ENCODE measurements around the gene GIPC2. TPM values are rescaled to one million over a fixed set of nuclear protein-coding genes. Genes with fewer than 3 reads are reported as not detected.
A peak's percentile ranks its signal among the peaks of the same experiment; 100 is the strongest.
"Not testable (repeated sequence)": the region's sequence is repeated elsewhere in the genome, so short reads cannot be mapped to it uniquely, and the experiment has no call there.

Gene GIPC2
- total RNA-seq, 4 donors from 2014 or later: 14.2 to 40.1 (median 24.1) TPM

DNA sequence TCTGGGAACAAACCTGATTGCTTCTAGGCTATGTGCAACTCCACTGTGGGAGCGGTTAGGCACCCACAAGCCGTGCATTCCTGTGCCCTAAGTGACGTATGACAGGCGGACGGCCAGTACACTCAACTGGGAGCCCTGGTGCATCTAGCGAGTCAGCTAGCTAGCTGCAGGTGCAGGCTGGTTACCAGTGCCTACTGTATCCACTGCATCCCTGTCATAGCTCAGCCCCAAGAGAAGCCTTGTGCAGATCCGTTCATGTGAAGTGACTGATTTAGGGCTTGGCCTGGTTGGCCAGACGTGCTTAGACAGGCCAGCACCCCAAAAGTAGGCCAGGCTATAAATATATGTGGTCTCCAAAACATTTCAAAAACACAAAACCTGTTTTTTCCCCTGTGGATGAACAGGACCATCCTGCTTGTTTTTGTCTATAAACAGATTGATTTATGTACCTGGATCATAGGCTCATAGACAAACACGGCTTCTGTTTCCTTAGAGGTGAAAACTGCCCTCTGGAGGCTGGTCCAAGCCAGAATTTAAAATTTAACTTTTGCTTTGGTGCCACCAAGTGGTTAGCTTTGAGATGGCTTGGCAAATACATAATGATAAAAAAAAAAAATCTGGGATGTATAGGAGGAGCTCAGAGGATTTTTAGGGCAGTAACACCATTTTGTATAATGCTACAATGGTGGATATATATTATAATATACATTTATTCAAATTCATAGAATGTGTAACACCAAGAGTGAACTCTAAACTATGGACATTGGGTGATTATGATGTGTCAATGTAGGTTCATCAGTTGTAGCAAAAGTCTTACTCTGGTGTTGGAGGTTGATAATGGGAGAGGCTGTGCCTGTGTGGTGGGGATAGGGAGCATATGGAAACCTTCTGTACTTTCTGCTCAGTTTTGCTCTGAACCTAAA, 68.5 kb downstream of the GIPC2 start:
- Histone ChIP-seq H3K4me3 (no peak overlapping the region), H3K27ac (peak overlapping the region in 1 of 4 donors; percentile 47), H3K4me1 (peaks cover 0 to 4% (median 0%) of the 10 kb centered on the region in 4 donors), H3K27me3 (no peaks in the 10 kb centered on the region), H3K9me3 (no peaks in the 10 kb centered on the region), H3K36me3 (no peaks in the 10 kb centered on the region)
- in situ Hi-C loops (cut with MboI; ENCODE audit: low pct_ligation_motif_present in 1 of 4, low pct_unique_long_range_greater_than_20kb in 1 of 4, low sequenced_read_pairs in 3 of 4): loop anchor here (10.0 to 25.0 kb wide), 6 partner anchors 139 to 402 kb away; partner anchors contain the start of gene FUBP1 (in 1 of the 4)
- 0 to 74% methylated on average over 1 to 9 of the region's 9 CpGs for WGBS, 2 donors (ENCODE audit: low coverage in 1 of 2)
- TF ChIP-seq, protein P1, sequence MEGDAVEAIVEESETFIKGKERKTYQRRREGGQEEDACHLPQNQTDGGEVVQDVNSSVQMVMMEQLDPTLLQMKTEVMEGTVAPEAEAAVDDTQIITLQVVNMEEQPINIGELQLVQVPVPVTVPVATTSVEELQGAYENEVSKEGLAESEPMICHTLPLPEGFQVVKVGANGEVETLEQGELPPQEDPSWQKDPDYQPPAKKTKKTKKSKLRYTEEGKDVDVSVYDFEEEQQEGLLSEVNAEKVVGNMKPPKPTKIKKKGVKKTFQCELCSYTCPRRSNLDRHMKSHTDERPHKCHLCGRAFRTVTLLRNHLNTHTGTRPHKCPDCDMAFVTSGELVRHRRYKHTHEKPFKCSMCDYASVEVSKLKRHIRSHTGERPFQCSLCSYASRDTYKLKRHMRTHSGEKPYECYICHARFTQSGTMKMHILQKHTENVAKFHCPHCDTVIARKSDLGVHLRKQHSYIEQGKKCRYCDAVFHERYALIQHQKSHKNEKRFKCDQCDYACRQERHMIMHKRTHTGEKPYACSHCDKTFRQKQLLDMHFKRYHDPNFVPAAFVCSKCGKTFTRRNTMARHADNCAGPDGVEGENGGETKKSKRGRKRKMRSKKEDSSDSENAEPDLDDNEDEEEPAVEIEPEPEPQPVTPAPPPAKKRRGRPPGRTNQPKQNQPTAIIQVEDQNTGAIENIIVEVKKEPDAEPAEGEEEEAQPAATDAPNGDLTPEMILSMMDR (IDR thresholded peaks at IDR 0.05): peak; percentile 82 to 91 (median 86)
- TF ChIP-seq EP300 (IDR thresholded peaks at IDR 0.05; ENCODE audit: low read depth) (no peak), POLR2A (IDR thresholded peaks at IDR 0.05) (no peak), POLR2AphosphoS5 (IDR thresholded peaks at IDR 0.05) (peak in 1 of 3 donors; percentile 9)
- DNase-seq: peak; percentile 54
- intact Hi-C loops (cut with DNase I; ENCODE audit: low total_unique reads): loop anchor here (5.0 kb wide), 1 partner anchor 132 kb away; no protein-coding TSS in a partner anchor

DNA sequence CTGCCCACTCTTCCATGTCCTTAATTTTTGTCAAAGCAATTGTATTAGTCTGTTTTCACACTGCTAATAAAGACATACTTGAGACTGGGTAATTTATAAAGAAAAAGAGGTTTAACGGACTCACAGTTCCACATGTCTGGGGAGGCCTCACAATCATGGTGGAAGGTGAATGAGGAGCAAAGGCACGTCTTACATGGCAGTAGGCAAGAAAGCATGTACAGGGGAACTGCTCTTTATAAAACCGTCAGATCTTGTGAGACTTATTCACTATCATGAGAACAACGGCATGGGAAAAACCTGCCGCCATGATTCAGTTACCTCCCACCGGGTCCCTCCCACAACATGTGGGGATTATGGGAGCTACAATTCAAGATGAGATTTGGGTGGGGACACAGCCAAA, 74.7 kb downstream of the GIPC2 start:
- 73 to 93% methylated on average over 3 to 6 of the region's 6 CpGs for WGBS, 2 donors (ENCODE audit: low coverage in 1 of 2)
- H3K27ac ChIP-seq; H3K9me3 ChIP-seq; intact Hi-C loops (cut with DNase I; ENCODE audit: low total_unique reads); H3K27me3 ChIP-seq; H3K36me3 ChIP-seq; H3K4me1 ChIP-seq; DNase-seq; H3K4me3 ChIP-seq: not testable (repeated sequence)
- in situ Hi-C loops (cut with MboI; ENCODE audit: low pct_ligation_motif_present in 1 of 4, low pct_unique_long_range_greater_than_20kb in 1 of 4, low sequenced_read_pairs in 3 of 4): loop anchor here (25.0 kb wide), 5 partner anchors 158 to 408 kb away; no protein-coding TSS in a partner anchor

DNA sequence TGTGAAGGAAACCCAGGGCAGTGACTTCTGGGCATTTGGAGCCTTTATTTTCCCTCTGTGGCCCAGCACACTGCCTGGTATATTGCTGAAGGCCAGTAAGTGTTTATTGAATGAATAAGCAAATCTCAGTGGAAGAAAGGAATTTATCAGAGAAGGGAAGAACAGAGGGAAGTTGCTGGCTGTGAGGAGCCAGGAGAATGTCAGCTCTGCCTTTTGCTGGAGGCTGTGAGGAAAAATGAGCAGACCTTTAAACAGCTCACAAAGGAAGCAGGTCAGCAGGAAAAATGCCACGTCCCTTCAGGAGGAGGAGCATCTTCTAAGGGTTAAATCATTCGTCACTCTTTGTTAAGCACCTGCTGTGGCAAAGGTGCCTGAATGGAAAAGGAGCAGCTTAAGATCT, 75.9 kb downstream of the GIPC2 start:
- no peaks in the 10 kb centered on the region for H3K9me3 ChIP-seq
- H3K36me3 ChIP-seq: no peaks in the 10 kb centered on the region
- 70 to 83% methylated on average over 2 of the region's 2 CpGs for WGBS, 2 donors (ENCODE audit: low coverage in 1 of 2)
- TF ChIP-seq, protein P1 (IDR thresholded peaks at IDR 0.05): no peak
- TF ChIP-seq POLR2A (IDR thresholded peaks at IDR 0.05) (no peak), POLR2AphosphoS5 (IDR thresholded peaks at IDR 0.05) (no peak), EP300 (IDR thresholded peaks at IDR 0.05; ENCODE audit: low read depth) (no peak)
- H3K4me1 ChIP-seq: no peaks in the 10 kb centered on the region
- H3K27ac ChIP-seq: no peak overlapping the region
- H3K4me3 ChIP-seq: no peak overlapping the region
- no peaks in the 10 kb centered on the region for H3K27me3 ChIP-seq
- intact Hi-C loops (cut with DNase I; ENCODE audit: low total_unique reads) (no loop called here), in situ Hi-C loops (cut with MboI; ENCODE audit: low pct_ligation_motif_present in 1 of 4, low pct_unique_long_range_greater_than_20kb in 1 of 4, low sequenced_read_pairs in 3 of 4) (loop anchor here (25.0 kb wide), 5 partner anchors 159 to 409 kb away; no protein-coding TSS in a partner anchor)
- no peak for DNase-seq

DNA sequence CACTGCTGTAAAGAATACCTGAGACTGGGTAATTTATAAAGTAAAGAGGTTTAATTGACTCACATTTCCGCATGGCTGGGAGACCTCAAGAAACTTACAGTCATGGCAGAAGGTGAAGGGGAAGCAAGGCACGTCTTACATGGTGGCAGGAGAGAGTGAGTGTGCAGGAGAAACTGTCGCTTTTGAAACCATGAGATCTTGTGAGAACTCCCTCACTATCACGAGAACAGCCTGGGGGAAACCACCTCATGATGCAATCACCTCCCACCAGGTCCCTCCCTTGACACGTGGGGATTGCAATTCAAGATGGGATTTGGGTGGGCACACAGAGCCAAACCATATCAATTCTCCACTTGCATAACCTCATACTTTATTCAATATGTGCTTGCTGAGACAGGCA, 76.6 kb downstream of the GIPC2 start:
- Histone ChIP-seq H3K4me3 (no peak overlapping the region), H3K9me3 (no peaks in the 10 kb centered on the region), H3K4me1 (no peaks in the 10 kb centered on the region), H3K36me3 (no peaks in the 10 kb centered on the region), H3K27me3 (no peaks in the 10 kb centered on the region), H3K27ac (no peak overlapping the region)
- in situ Hi-C loops (cut with MboI; ENCODE audit: low pct_ligation_motif_present in 1 of 4, low pct_unique_long_range_greater_than_20kb in 1 of 4, low sequenced_read_pairs in 3 of 4): loop anchor here (25.0 kb wide), 5 partner anchors 160 to 410 kb away; no protein-coding TSS in a partner anchor
- no peak for DNase-seq
- TF ChIP-seq, protein P1 (IDR thresholded peaks at IDR 0.05): no peak
- TF ChIP-seq POLR2AphosphoS5 (IDR thresholded peaks at IDR 0.05) (no peak), EP300 (IDR thresholded peaks at IDR 0.05; ENCODE audit: low read depth) (no peak), POLR2A (IDR thresholded peaks at IDR 0.05) (no peak)
- intact Hi-C loops (cut with DNase I; ENCODE audit: low total_unique reads): no loop called here
- 79 to 82% methylated on average over 4 to 5 of the region's 5 CpGs for WGBS, 2 donors (ENCODE audit: low coverage in 1 of 2)
